ENCODE results near the gene PIP4P1. TPM values are rescaled to one million over a fixed set of nuclear protein-coding genes. Genes with fewer than 3 reads are reported as not detected.
"Not testable (repeated sequence)": the region's sequence is repeated elsewhere in the genome, so short reads cannot be mapped to it uniquely, and the experiment has no call there.

The PIP4P1 gene
- total RNA-seq, 1 experiment from 2014 or later: 32.4 TPM

DNA sequence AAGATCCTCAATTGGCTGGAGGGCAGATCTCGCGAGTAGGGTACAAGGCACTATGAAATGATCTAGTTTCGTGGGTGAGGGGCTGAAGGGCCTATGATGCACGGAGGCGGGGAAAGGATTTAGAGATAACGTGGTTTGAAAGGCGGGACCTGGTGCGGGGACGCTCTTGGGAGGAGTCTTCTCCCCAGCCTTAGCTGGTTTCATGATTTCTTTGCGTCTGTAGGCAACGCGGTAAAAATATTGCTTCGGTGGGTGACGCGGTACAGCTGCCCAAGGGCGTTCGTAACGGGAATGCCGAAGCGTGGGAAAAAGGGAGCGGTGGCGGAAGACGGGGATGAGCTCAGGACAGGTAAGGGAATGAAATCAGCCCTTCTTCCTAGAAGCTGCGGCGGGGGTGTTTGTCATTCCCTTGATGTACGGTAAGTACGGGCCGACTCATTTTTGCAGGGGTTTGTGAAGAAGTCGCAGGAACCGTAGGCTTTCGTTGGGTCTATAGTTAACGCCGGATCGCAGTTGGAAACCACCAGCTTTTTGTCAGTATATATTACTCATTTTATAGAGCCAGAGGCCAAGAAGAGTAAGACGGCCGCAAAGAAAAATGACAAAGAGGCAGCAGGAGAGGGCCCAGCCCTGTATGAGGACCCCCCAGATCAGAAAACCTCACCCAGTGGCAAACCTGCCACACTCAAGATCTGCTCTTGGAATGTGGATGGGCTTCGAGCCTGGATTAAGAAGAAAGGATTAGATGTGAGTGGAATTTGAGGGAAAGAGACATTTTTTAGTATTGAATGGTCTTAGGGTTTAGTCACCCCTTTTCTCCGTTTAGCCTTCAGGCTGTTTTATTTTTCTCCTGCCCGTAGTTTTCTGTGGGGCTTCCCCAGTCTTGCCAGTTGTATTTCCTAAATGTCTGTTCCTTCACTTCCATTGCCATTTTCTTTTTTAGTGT, 5.6 kb downstream of the PIP4P1 start:
- no peak for DNase-seq (ENCODE audit: low spot score)
- Histone ChIP-seq H3K27me3 (replicated peaks; ENCODE audit: insufficient read depth, low read depth, low read length, poor library complexity) (no peaks in the 10 kb centered on the region), H3K9me3 (ENCODE audit: low read depth, low read length, poor library complexity, severe bottlenecking) (no peaks in the 10 kb centered on the region), H3K4me3 (ENCODE audit: low read depth, low read length, poor library complexity, severe bottlenecking) (peak overlapping the region; percentile 82), H3K4me1 (ENCODE audit: insufficient read depth, low read length, poor library complexity, severe bottlenecking) (peaks cover 17% of the 10 kb centered on the region), H3K36me3 (ENCODE audit: insufficient read depth, low read length, poor library complexity, severe bottlenecking) (peaks cover 59% of the 10 kb centered on the region), H3K27ac (ENCODE audit: low read depth, low read length, poor library complexity, severe bottlenecking) (peak overlapping the region; percentile 96)
- TSS peak; percentile 87 for BruUV-seq (replicated peaks)
- intact Hi-C loops (cut with micrococcal nuclease; ENCODE audit: unreplicated experiment): loop anchor here (1.0 to 5.0 kb wide), 2 partner anchors 112 to 157 kb away; partner anchors contain the start of gene PARP2
- ChIA-PET POLR2A (ENCODE audit: low non-redundant PET) (interaction anchor here (0.5 to 1.4 kb wide), 2 partner anchors 51 to 228 kb away, joined by 3 read pairs; no protein-coding TSS in a partner anchor), CTCF (interaction anchor here (0.7 kb wide), 1 partner anchor 40 kb away, joined by 3 read pairs; no protein-coding TSS in a partner anchor)
- TF ChIP-seq, protein P1, sequence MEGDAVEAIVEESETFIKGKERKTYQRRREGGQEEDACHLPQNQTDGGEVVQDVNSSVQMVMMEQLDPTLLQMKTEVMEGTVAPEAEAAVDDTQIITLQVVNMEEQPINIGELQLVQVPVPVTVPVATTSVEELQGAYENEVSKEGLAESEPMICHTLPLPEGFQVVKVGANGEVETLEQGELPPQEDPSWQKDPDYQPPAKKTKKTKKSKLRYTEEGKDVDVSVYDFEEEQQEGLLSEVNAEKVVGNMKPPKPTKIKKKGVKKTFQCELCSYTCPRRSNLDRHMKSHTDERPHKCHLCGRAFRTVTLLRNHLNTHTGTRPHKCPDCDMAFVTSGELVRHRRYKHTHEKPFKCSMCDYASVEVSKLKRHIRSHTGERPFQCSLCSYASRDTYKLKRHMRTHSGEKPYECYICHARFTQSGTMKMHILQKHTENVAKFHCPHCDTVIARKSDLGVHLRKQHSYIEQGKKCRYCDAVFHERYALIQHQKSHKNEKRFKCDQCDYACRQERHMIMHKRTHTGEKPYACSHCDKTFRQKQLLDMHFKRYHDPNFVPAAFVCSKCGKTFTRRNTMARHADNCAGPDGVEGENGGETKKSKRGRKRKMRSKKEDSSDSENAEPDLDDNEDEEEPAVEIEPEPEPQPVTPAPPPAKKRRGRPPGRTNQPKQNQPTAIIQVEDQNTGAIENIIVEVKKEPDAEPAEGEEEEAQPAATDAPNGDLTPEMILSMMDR (conservative IDR thresholded peaks at IDR 0.05; ENCODE audit: low read depth, low read length): no peak
- TF ChIP-seq EZH2 (IDR thresholded peaks at IDR 0.05; ENCODE audit: borderline replicate concordance, low read depth, low read length, poor library complexity, severe bottlenecking): no peak

DNA sequence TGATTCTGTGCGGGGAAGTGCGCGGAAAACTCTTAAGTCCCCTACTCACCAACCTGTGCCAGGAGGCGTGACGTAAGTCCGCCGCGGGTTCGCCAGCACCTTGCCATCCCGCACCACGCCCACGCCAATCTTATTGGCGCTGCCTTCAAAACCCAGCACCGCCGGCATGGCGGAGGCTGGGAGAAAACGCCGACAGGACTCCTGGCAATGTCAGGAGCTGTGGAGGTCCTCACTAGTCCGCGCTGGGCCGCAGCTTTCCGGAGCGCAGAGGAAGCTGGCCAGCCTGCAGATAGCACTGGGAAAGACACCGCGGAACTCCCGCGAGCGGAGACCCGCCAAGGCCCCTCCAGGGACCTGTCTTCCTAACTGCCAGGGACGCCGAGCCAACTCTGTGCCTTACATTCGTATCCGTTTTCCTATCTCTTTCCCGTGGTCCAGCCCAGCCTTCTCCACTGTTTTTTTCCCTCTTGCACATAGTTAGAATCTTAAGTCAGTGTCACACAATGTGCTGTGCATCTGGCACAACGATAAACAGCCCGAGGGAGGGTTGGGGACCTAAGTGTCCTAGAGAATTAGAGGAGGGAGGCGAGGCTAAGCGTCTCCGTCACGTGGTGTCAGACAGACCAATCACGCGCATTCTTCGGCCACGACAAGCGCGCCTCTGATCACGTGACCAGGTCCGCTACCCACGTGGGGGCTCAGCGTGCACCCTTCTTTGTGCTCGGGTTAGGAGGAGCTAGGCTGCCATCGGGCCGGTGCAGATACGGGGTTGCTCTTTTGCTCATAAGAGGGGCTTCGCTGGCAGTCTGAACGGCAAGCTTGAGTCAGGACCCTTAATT, 6.5 kb downstream of the PIP4P1 start, which contains the start of the genes APEX1 and OSGEP:
Gene APEX1 (plus strand): TSS at position 711 of the 839 bp plus-strand sequence. CDS start 420 bp downstream, outside the sequence.
Gene OSGEP (minus strand): TSS at position 297 of the 839 bp plus-strand sequence. CDS start 129 bp downstream, at position 168.
- TF ChIP-seq, protein P1 (conservative IDR thresholded peaks at IDR 0.05; ENCODE audit: low read depth, low read length): no peak
- TF ChIP-seq EZH2 (IDR thresholded peaks at IDR 0.05; ENCODE audit: borderline replicate concordance, low read depth, low read length, poor library complexity, severe bottlenecking): no peak
- Histone ChIP-seq H3K36me3 (ENCODE audit: insufficient read depth, low read length, poor library complexity, severe bottlenecking) (peaks cover 65% of the 10 kb centered on the region), H3K4me1 (ENCODE audit: insufficient read depth, low read length, poor library complexity, severe bottlenecking) (peaks cover 9% of the 10 kb centered on the region), H3K27me3 (replicated peaks; ENCODE audit: insufficient read depth, low read depth, low read length, poor library complexity) (no peaks in the 10 kb centered on the region), H3K9me3 (ENCODE audit: low read depth, low read length, poor library complexity, severe bottlenecking) (no peaks in the 10 kb centered on the region), H3K27ac (ENCODE audit: low read depth, low read length, poor library complexity, severe bottlenecking) (peak within 1 kb of the TSS; percentile 96), H3K4me3 (ENCODE audit: low read depth, low read length, poor library complexity, severe bottlenecking) (peak within 1 kb of the TSS; percentile 82)
- CTCF ChIA-PET: interaction anchor here (0.7 kb wide), 1 partner anchor 39 kb away, joined by 3 read pairs; no protein-coding TSS in a partner anchor
- intact Hi-C loops (cut with micrococcal nuclease; ENCODE audit: unreplicated experiment): loop anchor here (1.0 to 5.0 kb wide), 2 partner anchors 111 to 158 kb away; partner anchors contain the start of gene PARP2
- BruUV-seq (replicated peaks): no TSS peak
- peak; percentile 99 for DNase-seq (ENCODE audit: low spot score)
- POLR2A ChIA-PET (ENCODE audit: low non-redundant PET): interaction anchor here (0.5 to 1.4 kb wide), 2 partner anchors 50 to 229 kb away, joined by 3 read pairs; no protein-coding TSS in a partner anchor

DNA sequence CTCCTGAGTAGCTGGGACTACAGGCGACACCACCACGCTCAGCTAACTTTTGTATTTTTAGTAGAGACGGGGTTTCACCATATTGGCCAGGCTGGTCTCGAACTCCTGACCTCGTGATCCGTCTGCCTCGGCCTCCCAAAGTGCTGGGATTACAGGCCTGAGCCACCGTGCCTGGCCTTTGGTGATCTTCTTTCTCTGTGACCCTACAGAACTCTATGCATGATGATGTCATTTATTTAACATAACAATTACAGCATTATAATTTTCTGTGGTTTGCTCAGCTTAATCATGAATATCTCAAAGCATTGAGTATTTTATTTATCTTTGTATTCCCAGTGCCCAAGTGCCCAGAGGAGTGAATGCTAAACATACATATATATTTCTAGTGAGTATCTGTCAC, 8.4 kb downstream of the PIP4P1 start:
- CTCF ChIA-PET; H3K27me3 ChIP-seq (replicated peaks; ENCODE audit: insufficient read depth, low read depth, low read length, poor library complexity); H3K9me3 ChIP-seq (ENCODE audit: low read depth, low read length, poor library complexity, severe bottlenecking); H3K4me1 ChIP-seq (ENCODE audit: insufficient read depth, low read length, poor library complexity, severe bottlenecking); intact Hi-C loops (cut with micrococcal nuclease; ENCODE audit: unreplicated experiment); H3K4me3 ChIP-seq (ENCODE audit: low read depth, low read length, poor library complexity, severe bottlenecking); POLR2A ChIA-PET (ENCODE audit: low non-redundant PET); H3K27ac ChIP-seq (ENCODE audit: low read depth, low read length, poor library complexity, severe bottlenecking); DNase-seq (ENCODE audit: low spot score): not testable (repeated sequence)
- BruUV-seq (replicated peaks): TSS peak; percentile 12
- H3K36me3 ChIP-seq (ENCODE audit: insufficient read depth, low read length, poor library complexity, severe bottlenecking): peaks cover 66% of the 10 kb centered on the region

All from A673 (cell line).